HepG2 (cell line): ENCODE data around the gene BHLHE23.
"Not testable (repeated sequence)": the region's sequence is repeated elsewhere in the genome, so short reads cannot be mapped to it uniquely, and the experiment has no call there.

Source experiments
- BHLHE40 ChIP-seq: IDR thresholded peaks from 2 replicates; pipeline ENCODE4 v1.6.1; 2011; ENCODE audit warnings: low read length, improper control_type of control experiment
- JDP2 ChIP-seq: sonication (generic); formaldehyde crosslinking; IDR thresholded peaks from 2 replicates; pipeline ENCODE4 v1.8.1; 2022; ENCODE audit warnings: missing genetic modification reagents, borderline replicate concordance
- KAT7 ChIP-seq: IDR thresholded peaks from 2 replicates; pipeline ENCODE4 v1.6.1; 2018; ENCODE audit warnings: borderline replicate concordance, missing compliant biosample characterization
- NFIC ChIP-seq: IDR thresholded peaks from 2 replicates; pipeline ENCODE4 v1.6.1; 2012; ENCODE audit warnings: mild to moderate bottlenecking, low read length, inconsistent platforms
- POLR2A ChIP-seq, 2 experiments: IDR thresholded peaks; 2 replicates each; pipeline ENCODE4 v1.6.1; 2011; ENCODE audit warnings: low read depth in 2 of 2, low read length in 2 of 2, mild to moderate bottlenecking in 1 of 2, moderate library complexity in 1 of 2; ENCODE audit not compliant: insufficient read depth in 1 of 2
- RELA ChIP-seq: sonication (generic); formaldehyde crosslinking; IDR thresholded peaks from 2 replicates; pipeline ENCODE4 v1.4.0; 2020; ENCODE audit warnings: missing genetic modification reagents
- ZNF282 ChIP-seq: fragments of 450-650 bp; IDR thresholded peaks from 2 replicates; pipeline ENCODE4 v1.6.1; 2018; ENCODE audit not compliant: partially characterized antibody
- ZNF644 ChIP-seq: IDR thresholded peaks from 2 replicates; pipeline ENCODE4 v1.6.1; 2016; ENCODE audit warnings: low read depth
- ZSCAN30 ChIP-seq: sonication (generic); formaldehyde crosslinking; IDR thresholded peaks from 2 replicates; pipeline ENCODE4 v1.5.0; 2020; ENCODE audit warnings: mild to moderate bottlenecking, missing genetic modification reagents
- TF ChIP-seq, protein P1 (sequence below): sonication (generic); formaldehyde crosslinking; IDR thresholded peaks from 2 replicates; pipeline ENCODE4 v1.4.0; 2020; ENCODE audit warnings: missing genetic modification reagents
- TF ChIP-seq, protein P2 (sequence below): sonication (generic); formaldehyde crosslinking; IDR thresholded peaks from 2 replicates; pipeline ENCODE4 v1.5.0; 2020; ENCODE audit warnings: mild to moderate bottlenecking, missing genetic modification reagents, moderate library complexity
- TF ChIP-seq, protein P3 (sequence below): sonication (generic); formaldehyde crosslinking; IDR thresholded peaks from 2 replicates; pipeline ENCODE4 v1.8.1; 2023; ENCODE audit warnings: mild to moderate bottlenecking, missing genetic modification reagents, borderline replicate concordance
- TF ChIP-seq, protein P4 (sequence below): fragments of 450-650 bp; IDR thresholded peaks from 2 replicates; pipeline ENCODE4 v1.6.1; 2017; ENCODE audit warnings: mild to moderate bottlenecking

DNA sequence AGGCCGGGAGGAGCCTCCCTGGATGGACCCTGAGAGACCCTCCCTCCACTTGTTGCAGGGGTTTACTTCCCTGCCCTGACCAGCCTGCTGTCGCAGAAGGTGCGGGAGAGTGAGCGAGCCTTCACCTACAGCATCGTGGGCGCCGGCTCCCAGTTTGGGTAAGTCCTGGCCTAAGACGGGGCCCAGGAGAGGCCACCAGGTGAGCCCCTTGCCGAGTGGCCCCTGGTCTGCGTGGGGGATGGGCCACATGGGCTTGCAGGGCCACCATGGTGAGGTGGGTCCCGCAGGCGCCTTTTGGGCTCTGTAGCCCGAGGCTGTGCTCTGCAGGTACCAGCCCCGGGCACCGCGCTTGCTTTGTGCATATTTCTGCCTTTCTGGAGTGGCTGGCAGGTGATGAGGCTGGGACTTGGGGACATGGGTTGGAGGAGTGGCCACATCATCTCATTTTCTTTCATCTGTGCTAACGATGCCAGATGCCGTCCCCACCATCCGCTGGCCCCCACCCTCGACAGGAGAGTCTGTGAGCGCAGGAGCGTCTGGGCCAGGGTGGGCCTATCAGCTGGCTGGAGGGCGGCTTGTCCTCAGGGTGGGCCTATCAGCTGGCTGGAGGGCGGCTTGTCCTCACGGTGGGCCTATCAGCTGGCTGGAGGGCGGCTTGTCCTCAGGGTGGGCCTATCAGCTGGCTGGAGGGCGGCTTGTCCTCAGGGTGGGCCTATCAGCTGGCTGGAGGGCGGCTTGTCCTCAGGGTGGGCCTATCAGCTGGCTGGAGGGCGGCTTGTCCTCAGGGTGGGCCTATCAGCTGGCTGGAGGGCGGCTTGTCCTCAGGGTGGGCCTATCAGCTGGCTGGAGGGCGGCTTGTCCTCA is 46.1 kb downstream of the BHLHE23 start:
- not testable (repeated sequence) for TF ChIP-seq KAT7; NFIC; ZSCAN30 (CRISPR knock-in tag); BHLHE40; ZNF644 (CRISPR knock-in tag); RELA (CRISPR knock-in tag); ZNF282; JDP2 (CRISPR knock-in tag)
- TF ChIP-seq POLR2A (IDR thresholded peaks at IDR 0.05; ENCODE audit: insufficient read depth in 1 of 2, low read depth in 2 of 2, low read length in 2 of 2), result 0 out of 4 replicates have a peak, but pooled peaks of 1 of the 2 experiments have one; percentile 4
- TF ChIP-seq, protein P1, sequence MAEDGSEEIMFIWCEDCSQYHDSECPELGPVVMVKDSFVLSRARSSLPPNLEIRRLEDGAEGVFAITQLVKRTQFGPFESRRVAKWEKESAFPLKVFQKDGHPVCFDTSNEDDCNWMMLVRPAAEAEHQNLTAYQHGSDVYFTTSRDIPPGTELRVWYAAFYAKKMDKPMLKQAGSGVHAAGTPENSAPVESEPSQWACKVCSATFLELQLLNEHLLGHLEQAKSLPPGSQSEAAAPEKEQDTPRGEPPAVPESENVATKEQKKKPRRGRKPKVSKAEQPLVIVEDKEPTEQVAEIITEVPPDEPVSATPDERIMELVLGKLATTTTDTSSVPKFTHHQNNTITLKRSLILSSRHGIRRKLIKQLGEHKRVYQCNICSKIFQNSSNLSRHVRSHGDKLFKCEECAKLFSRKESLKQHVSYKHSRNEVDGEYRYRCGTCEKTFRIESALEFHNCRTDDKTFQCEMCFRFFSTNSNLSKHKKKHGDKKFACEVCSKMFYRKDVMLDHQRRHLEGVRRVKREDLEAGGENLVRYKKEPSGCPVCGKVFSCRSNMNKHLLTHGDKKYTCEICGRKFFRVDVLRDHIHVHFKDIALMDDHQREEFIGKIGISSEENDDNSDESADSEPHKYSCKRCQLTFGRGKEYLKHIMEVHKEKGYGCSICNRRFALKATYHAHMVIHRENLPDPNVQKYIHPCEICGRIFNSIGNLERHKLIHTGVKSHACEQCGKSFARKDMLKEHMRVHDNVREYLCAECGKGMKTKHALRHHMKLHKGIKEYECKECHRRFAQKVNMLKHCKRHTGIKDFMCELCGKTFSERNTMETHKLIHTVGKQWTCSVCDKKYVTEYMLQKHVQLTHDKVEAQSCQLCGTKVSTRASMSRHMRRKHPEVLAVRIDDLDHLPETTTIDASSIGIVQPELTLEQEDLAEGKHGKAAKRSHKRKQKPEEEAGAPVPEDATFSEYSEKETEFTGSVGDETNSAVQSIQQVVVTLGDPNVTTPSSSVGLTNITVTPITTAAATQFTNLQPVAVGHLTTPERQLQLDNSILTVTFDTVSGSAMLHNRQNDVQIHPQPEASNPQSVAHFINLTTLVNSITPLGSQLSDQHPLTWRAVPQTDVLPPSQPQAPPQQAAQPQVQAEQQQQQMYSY (CRISPR knock-in tag), result not testable (repeated sequence)
- TF ChIP-seq, protein P2, sequence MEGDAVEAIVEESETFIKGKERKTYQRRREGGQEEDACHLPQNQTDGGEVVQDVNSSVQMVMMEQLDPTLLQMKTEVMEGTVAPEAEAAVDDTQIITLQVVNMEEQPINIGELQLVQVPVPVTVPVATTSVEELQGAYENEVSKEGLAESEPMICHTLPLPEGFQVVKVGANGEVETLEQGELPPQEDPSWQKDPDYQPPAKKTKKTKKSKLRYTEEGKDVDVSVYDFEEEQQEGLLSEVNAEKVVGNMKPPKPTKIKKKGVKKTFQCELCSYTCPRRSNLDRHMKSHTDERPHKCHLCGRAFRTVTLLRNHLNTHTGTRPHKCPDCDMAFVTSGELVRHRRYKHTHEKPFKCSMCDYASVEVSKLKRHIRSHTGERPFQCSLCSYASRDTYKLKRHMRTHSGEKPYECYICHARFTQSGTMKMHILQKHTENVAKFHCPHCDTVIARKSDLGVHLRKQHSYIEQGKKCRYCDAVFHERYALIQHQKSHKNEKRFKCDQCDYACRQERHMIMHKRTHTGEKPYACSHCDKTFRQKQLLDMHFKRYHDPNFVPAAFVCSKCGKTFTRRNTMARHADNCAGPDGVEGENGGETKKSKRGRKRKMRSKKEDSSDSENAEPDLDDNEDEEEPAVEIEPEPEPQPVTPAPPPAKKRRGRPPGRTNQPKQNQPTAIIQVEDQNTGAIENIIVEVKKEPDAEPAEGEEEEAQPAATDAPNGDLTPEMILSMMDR (CRISPR knock-in tag), result 0 out of 2 replicates have a peak, but pooled peaks have one; percentile 1
- TF ChIP-seq, protein P3, sequence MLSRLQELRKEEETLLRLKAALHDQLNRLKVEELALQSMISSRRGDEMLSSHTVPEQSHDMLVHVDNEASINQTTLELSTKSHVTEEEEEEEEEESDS (CRISPR knock-in tag), result not testable (repeated sequence)
- TF ChIP-seq, protein P4, sequence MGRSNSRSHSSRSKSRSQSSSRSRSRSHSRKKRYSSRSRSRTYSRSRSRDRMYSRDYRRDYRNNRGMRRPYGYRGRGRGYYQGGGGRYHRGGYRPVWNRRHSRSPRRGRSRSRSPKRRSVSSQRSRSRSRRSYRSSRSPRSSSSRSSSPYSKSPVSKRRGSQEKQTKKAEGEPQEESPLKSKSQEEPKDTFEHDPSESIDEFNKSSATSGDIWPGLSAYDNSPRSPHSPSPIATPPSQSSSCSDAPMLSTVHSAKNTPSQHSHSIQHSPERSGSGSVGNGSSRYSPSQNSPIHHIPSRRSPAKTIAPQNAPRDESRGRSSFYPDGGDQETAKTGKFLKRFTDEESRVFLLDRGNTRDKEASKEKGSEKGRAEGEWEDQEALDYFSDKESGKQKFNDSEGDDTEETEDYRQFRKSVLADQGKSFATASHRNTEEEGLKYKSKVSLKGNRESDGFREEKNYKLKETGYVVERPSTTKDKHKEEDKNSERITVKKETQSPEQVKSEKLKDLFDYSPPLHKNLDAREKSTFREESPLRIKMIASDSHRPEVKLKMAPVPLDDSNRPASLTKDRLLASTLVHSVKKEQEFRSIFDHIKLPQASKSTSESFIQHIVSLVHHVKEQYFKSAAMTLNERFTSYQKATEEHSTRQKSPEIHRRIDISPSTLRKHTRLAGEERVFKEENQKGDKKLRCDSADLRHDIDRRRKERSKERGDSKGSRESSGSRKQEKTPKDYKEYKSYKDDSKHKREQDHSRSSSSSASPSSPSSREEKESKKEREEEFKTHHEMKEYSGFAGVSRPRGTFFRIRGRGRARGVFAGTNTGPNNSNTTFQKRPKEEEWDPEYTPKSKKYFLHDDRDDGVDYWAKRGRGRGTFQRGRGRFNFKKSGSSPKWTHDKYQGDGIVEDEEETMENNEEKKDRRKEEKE, result not testable (repeated sequence)
